HepG2 (cell line): ENCODE measurements around the gene HELT. TPM values are rescaled to one million over a fixed set of nuclear protein-coding genes. Genes with fewer than 3 reads are reported as not detected.
"Not testable (repeated sequence)": the region's sequence is repeated elsewhere in the genome, so short reads cannot be mapped to it uniquely, and the experiment has no call there.

Experiments
- ATAC-seq: fragments of 200-7000 bp; cut with Tn5 transposase; 3 replicates; pipeline ENCODE4 v1.9.1; 2020; ENCODE audit warnings: mild to moderate bottlenecking, moderate library complexity
- BruUV-seq: library from RNA; stranded (reverse); fragments of 400-500 nt; replicated peaks from 2 replicates; lab custom pipeline; 2021; lab: Mats Ljungman, UMichigan
- CTCF ChIA-PET: fragments of 300-600 bp; formaldehyde crosslinking; extraction: SDS; loops from one replicate; lab custom pipeline; 2021; ENCODE audit warnings: low total read pairs, inconsistent platforms, low intra/inter-chr PET ratio; lab: Yijun Ruan, JAX
- POLR2A ChIA-PET: fragments of 350-600 bp; sonication (Branson Sonifier 250); formaldehyde crosslinking; loops from one replicate; lab custom pipeline; 2020; ENCODE audit warnings: antibody characterized with exemption, inconsistent platforms; lab: Yijun Ruan, JAX
- DNase-seq: peaks from one replicate; pipeline ENCODE4 v3.0.0-alpha.2; 2015; ENCODE audit warnings: low spot score
- FAIRE-seq: peaks from 3 replicates; lab custom pipeline; 2011; peaks lifted over from hg19 to GRCh38; lab: Jason Lieb, UNC
- H2AFZ ChIP-seq: one replicate; pipeline ENCODE4 v1.6.1; 2011; ENCODE audit warnings: low read length, inconsistent platforms
- H3K27ac ChIP-seq: fragments of 300-600 bp; 3 replicates; pipeline ENCODE4 v1.8.0; 2011; ENCODE audit warnings: mixed run types, mild to moderate bottlenecking, mixed read lengths, low read length, inconsistent platforms; ENCODE audit not compliant: insufficient read depth; ENCODE audit errors: extremely low read length
- H3K27me3 ChIP-seq, 2 experiments: fragments of 200-600 bp in 1 of 2; 2 replicates in 1 of 2; 3 replicates in 1 of 2; pipeline versions ENCODE4 v1.6.0 to v1.8.0; 2011; ENCODE audit warnings: low read length in 2 of 2, mild to moderate bottlenecking in 2 of 2, moderate library complexity in 2 of 2, inconsistent platforms in 1 of 2; ENCODE audit not compliant: insufficient read depth in 2 of 2, control insufficient read depth in 1 of 2
- H3K36me3 ChIP-seq, 2 experiments: fragments of 200-600 bp in 1 of 2; replicated peaks in 1 of 2; 2 replicates in 1 of 2; 3 replicates in 1 of 2; pipeline versions ENCODE4 v1.5.1 to v1.8.0; 2011; ENCODE audit warnings: low read length in 2 of 2, inconsistent platforms in 1 of 2; ENCODE audit not compliant: insufficient read depth in 2 of 2, control insufficient read depth in 1 of 2
- H3K4me1 ChIP-seq: 2 replicates; pipeline ENCODE4 v1.5.1; 2012; ENCODE audit warnings: low read length, inconsistent platforms; ENCODE audit not compliant: insufficient read depth
- H3K4me2 ChIP-seq: 2 replicates; pipeline ENCODE4 v1.6.0; 2011; ENCODE audit warnings: low read depth, low read length, inconsistent platforms
- H3K4me3 ChIP-seq, 3 experiments: fragments of 200-600 bp in 1 of 3; sonication (generic), shearing (Covaris generic) in 1 of 3; replicated peaks in 1 of 3; 2 replicates each; pipeline ENCODE4 v1.5.1; 2011 to 2016; ENCODE audit warnings: low read length in 3 of 3, inconsistent platforms in 2 of 3, low read depth in 2 of 3, mild to moderate bottlenecking in 2 of 3, control low read depth in 1 of 3, mixed read lengths in 1 of 3; ENCODE audit not compliant: insufficient read depth in 1 of 3
- H3K79me2 ChIP-seq: one replicate; pipeline ENCODE4 v1.6.1; 2011; ENCODE audit warnings: low read length, inconsistent platforms; ENCODE audit not compliant: insufficient read depth
- H3K9ac ChIP-seq: 2 replicates; pipeline ENCODE4 v1.6.0; 2011; ENCODE audit warnings: mild to moderate bottlenecking, low read depth, low read length, inconsistent platforms; ENCODE audit not compliant: insufficient read depth
- H3K9me3 ChIP-seq: 2 replicates; pipeline ENCODE4 v1.5.1; 2012; ENCODE audit warnings: mild to moderate bottlenecking, low read length
- H4K20me1 ChIP-seq: 2 replicates; pipeline ENCODE4 v1.6.0; 2011; ENCODE audit warnings: inconsistent platforms, mild to moderate bottlenecking, low read length, moderate library complexity; ENCODE audit not compliant: insufficient read depth
- ATF4 ChIP-seq, 2 experiments: fragments of 450-650 bp in 1 of 2; sonication (generic) in 1 of 2; formaldehyde crosslinking; IDR thresholded peaks; 2 replicates each; pipeline versions ENCODE4 v1.5.0 to v1.8.0; 2020 to 2022; ENCODE audit warnings: mild to moderate bottlenecking in 1 of 2, missing genetic modification reagents in 1 of 2
- BRD4 ChIP-seq: sonication (generic); formaldehyde crosslinking; IDR thresholded peaks from 2 replicates; pipeline ENCODE4 v1.4.0; 2020; ENCODE audit warnings: missing genetic modification reagents
- FOXK1 ChIP-seq: sonication (generic); formaldehyde crosslinking; IDR thresholded peaks from 2 replicates; pipeline ENCODE4 v1.4.0; 2020; ENCODE audit warnings: low read depth, missing genetic modification reagents, borderline replicate concordance
- HNRNPH1 ChIP-seq: fragments of 200-400 bp; formaldehyde crosslinking; optimal IDR thresholded peaks from 2 replicates; pipeline ENCODE3; 2017; ENCODE audit warnings: mild to moderate bottlenecking, low read depth, low read length
- LBX2 ChIP-seq: sonication (generic); formaldehyde crosslinking; IDR thresholded peaks from 2 replicates; pipeline ENCODE4 v1.5.0; 2020; ENCODE audit warnings: missing genetic modification reagents, mild to moderate bottlenecking, borderline replicate concordance
- MAX ChIP-seq: IDR thresholded peaks from 2 replicates; pipeline ENCODE4 v1.6.1; 2012; ENCODE audit warnings: inconsistent platforms
- NFRKB ChIP-seq: fragments of 450-650 bp; IDR thresholded peaks from 2 replicates; pipeline ENCODE4 v1.6.1; 2017
- PHF21A ChIP-seq: sonication (generic); formaldehyde crosslinking; IDR thresholded peaks from 2 replicates; pipeline ENCODE4 v1.5.0; 2020; ENCODE audit warnings: mild to moderate bottlenecking, missing genetic modification reagents
- SP1 ChIP-seq, 2 experiments: fragments of 450-650 bp in 1 of 2; sonication (generic) in 1 of 2; formaldehyde crosslinking in 1 of 2; IDR thresholded peaks; 2 replicates each; pipeline versions ENCODE4 v1.4.0 to v1.6.1; 2016 to 2020; ENCODE audit warnings: missing genetic modification reagents in 1 of 2
- SP2 ChIP-seq: sonication (generic); formaldehyde crosslinking; IDR thresholded peaks from 2 replicates; pipeline ENCODE4 v1.5.1; 2020; ENCODE audit warnings: mild to moderate bottlenecking, missing genetic modification reagents
- ZFP90 ChIP-seq: sonication (generic); formaldehyde crosslinking; IDR thresholded peaks from 2 replicates; pipeline ENCODE4 v1.8.0; 2022; ENCODE audit warnings: missing genetic modification reagents, mild to moderate bottlenecking, inconsistent platforms, borderline replicate concordance
- ZNF33A ChIP-seq: sonication (generic); formaldehyde crosslinking; IDR thresholded peaks from 2 replicates; pipeline ENCODE4 v1.5.1; 2020; ENCODE audit warnings: missing genetic modification reagents, mild to moderate bottlenecking, moderate library complexity, borderline replicate concordance
- ZNF350 ChIP-seq: sonication (generic); formaldehyde crosslinking; IDR thresholded peaks from 2 replicates; pipeline ENCODE4 v1.4.0; 2020; ENCODE audit warnings: mild to moderate bottlenecking, low read depth, missing genetic modification reagents, borderline replicate concordance
- ZNF468 ChIP-seq: sonication (generic); formaldehyde crosslinking; IDR thresholded peaks from 2 replicates; pipeline ENCODE4 v1.8.0; 2022; ENCODE audit warnings: mild to moderate bottlenecking, moderate library complexity, missing genetic modification reagents
- ZNF740 ChIP-seq: sonication (generic); formaldehyde crosslinking; IDR thresholded peaks from 2 replicates; pipeline ENCODE4 v1.4.0; 2020; ENCODE audit warnings: missing genetic modification reagents
- WGBS: methylation state at CpG from one replicate; pipeline ENCODE4 v1.1.6; 2017; ENCODE audit warnings: low lambda C conversion rate; 5-methylcytosine and 5-hydroxymethylcytosine counted together
- in situ Hi-C: cut with HindIII; loops from 2 replicates; pipeline ENCODE4 v1.10.0; 2017; ENCODE audit warnings: low pct_unique_long_range_greater_than_20kb; ENCODE audit not compliant: extremely low pct_ligation_motif_present
- intact Hi-C: fragments of 100-400 bp; cut with micrococcal nuclease; formaldehyde crosslinking; loops from one replicate; pipeline ENCODE4 v1.10.0; 2022; ENCODE audit not compliant: unreplicated experiment
- polyA plus RNA-seq, 8 experiments: library from polyadenylated mRNA; depleted of rRNA in 3 of 8; stranded (reverse) in 7 of 8; unstranded in 1 of 8; fragments of >200 nt; fragmentation: Illumina TruSeq in 4 of 8; extraction: Trizol in 4 of 8; gene quantifications; 2 replicates each; pipeline versions ENCODE4 v1.2.1 to v1.2.3, GENCODE V29; 2011 to 2016; ENCODE audit warnings: low read depth in 4 of 8, missing spikeins in 1 of 8, mixed read lengths in 1 of 8; ENCODE audit not compliant: insufficient read depth in 1 of 8
- total RNA-seq, 5 experiments: library from RNA; depleted of rRNA; stranded (reverse); fragments of >200 nt; fragmentation: Illumina TruSeq; extraction: Trizol; gene quantifications; 2 replicates each; pipeline ENCODE4 v1.2.3, GENCODE V29; 2016; ENCODE audit warnings: low read depth in 1 of 5
- TF ChIP-seq, protein P1 (sequence below): IDR thresholded peaks from 2 replicates; pipeline ENCODE4 v1.6.1; 2016; ENCODE audit warnings: missing biosample characterization, missing genetic modification reagents, low read depth

HELT gene
- total and polyA plus RNA-seq, 2 of the 13 experiments (the other 11 are each of a cell fraction or from before 2014, with no cell fraction given), result not detected

DNA sequence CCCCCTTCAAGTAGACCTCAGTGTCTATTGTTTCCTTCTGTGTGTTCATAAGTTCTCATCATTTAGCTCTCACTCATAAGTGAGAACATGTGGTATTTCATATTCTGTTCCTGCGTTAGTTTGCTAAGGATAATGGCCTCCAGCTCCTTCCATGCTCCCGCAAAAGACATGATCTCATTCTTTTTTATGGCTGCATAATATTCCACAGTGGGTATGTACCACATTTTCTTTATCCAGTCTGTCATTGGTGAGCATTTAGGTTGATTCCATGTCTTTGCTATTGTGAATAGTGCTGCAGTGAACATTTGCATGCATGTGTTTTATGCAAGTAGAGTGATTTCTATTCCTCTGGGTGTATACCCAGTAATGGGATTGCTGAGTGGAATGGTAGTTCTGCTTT lies 41.9 kb upstream of the HELT start:
- BruUV-seq, H3K4me1 ChIP-seq, CTCF ChIA-PET, H4K20me1 ChIP-seq, in situ Hi-C loops, H3K27ac ChIP-seq, H3K9me3 ChIP-seq, intact Hi-C loops, H2AFZ ChIP-seq, H3K36me3 ChIP-seq, H3K79me2 ChIP-seq, ATAC-seq, H3K9ac ChIP-seq, DNase-seq, POLR2A ChIA-PET, H3K4me2 ChIP-seq, H3K4me3 ChIP-seq, FAIRE-seq, H3K27me3 ChIP-seq: not testable (repeated sequence)
- 43% methylated on average over 2 of the region's 2 CpGs for WGBS

- H3K4me2 ChIP-seq, result no peak overlapping the region
- ATAC-seq, result no peak
- no peak overlapping the region for H3K27ac ChIP-seq
- WGBS, result 47% methylated on average over 3 of the region's 3 CpGs
- FAIRE-seq, result no peak
- no peak overlapping the region for H3K4me3 ChIP-seq
- H3K9me3 ChIP-seq, result no peaks in the 10 kb centered on the region
- no peak overlapping the region for H3K9ac ChIP-seq
- BruUV-seq, result no TSS peak
- intact Hi-C loops (no loop called here), in situ Hi-C loops (no loop called here)
- DNase-seq, result no peak
- H2AFZ ChIP-seq, result no peak overlapping the region
- ChIA-PET CTCF (no interaction called here), POLR2A (no interaction called here)
- H3K4me1 ChIP-seq, result no peaks in the 10 kb centered on the region
- no peaks in the 10 kb centered on the region for H4K20me1 ChIP-seq
- no peaks in the 10 kb centered on the region for H3K36me3 ChIP-seq
- no peaks in the 10 kb centered on the region for H3K79me2 ChIP-seq
- peaks cover 4 to 13% of the 10 kb centered on the region in 2 experiments; a peak in 2 of 5 replicates for H3K27me3 ChIP-seq
- no peak for TF ChIP-seq ZFP90 (CRISPR knock-in tag)
- no peak for TF ChIP-seq ZNF33A (CRISPR knock-in tag)
- TF ChIP-seq LBX2 (CRISPR knock-in tag), result no peak
- no peak for TF ChIP-seq ZNF350 (CRISPR knock-in tag)
- no peak for TF ChIP-seq NFRKB
- no peak for TF ChIP-seq ZNF740 (CRISPR knock-in tag)
- TF ChIP-seq ATF4 (CRISPR knock-in tag; IDR thresholded peaks at IDR 0.05), result no peak
- no peak for TF ChIP-seq SP2 (CRISPR knock-in tag)
- TF ChIP-seq MAX, result no peak
- no peak for TF ChIP-seq HNRNPH1
- no peak for TF ChIP-seq SP1 (IDR thresholded peaks at IDR 0.05)
- no peak for TF ChIP-seq SP1 (CRISPR knock-in tag; IDR thresholded peaks at IDR 0.05)
- no peak for TF ChIP-seq ZNF468 (CRISPR knock-in tag)
- TF ChIP-seq PHF21A (CRISPR knock-in tag), result no peak
- TF ChIP-seq, protein P1, sequence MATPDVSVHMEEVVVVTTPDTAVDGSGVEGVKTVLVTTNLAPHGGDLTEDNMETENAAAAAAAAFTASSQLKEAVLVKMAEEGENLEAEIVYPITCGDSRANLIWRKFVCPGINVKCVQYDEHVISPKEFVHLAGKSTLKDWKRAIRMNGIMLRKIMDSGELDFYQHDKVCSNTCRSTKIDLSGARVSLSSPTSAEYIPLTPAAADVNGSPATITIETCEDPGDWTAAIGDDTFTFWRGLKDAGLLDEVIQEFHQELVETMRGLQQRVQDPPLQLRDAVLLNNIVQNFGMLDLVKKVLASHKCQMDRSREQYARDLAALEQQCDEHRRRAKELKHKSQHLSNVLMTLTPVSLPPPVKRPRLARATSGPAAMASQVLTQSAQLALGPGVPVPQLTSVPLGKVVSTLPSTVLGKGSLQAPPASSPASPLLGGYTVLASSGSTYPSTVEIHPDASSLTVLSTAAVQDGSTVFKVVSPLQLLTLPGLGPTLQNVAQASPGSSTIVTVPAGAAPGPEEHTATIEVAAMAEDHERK (CRISPR knock-in tag), result no peak
- TF ChIP-seq BRD4, result no peak
- no peak for TF ChIP-seq FOXK1 (CRISPR knock-in tag)
These were observed 40.5 kb upstream of the HELT start for GRCh38 chr4:184977747-184978146.
